Prostate gland (tissue), 2 donors: Measurements from ENCODE around the gene OLFM3. TPM values are rescaled to one million over a fixed set of nuclear protein-coding genes. Genes with fewer than 3 reads are reported as not detected.

ENCODE experiments used
- DNase-seq: peaks from one replicate; pipeline ENCODE4 v3.0.0-alpha.2; 2019; ENCODE audit warnings: low spot score
- H3K27ac ChIP-seq, 2 donors: fragments of 200-600 bp; sonication (generic); 2 replicates each; pipeline ENCODE4 v1.5.1; 2017 to 2019
- H3K27me3 ChIP-seq: fragments of 200-600 bp; sonication (generic); replicated peaks from 2 replicates; pipeline ENCODE4 v1.5.1; 2019; ENCODE audit not compliant: insufficient read depth
- H3K36me3 ChIP-seq, 2 donors: fragments of 200-600 bp; sonication (generic); 1 replicate in 1 of 2; 2 replicates in 1 of 2; pipeline versions ENCODE4 v1.5.1 to v1.8.1; 2017 to 2019
- H3K4me1 ChIP-seq: fragments of 200-600 bp; sonication (generic); replicated peaks from 2 replicates; pipeline ENCODE4 v1.5.1; 2019
- H3K4me3 ChIP-seq, 2 donors: fragments of 200-600 bp; sonication (generic); 2 replicates each; pipeline ENCODE4 v1.5.1; 2017 to 2019
- H3K9me3 ChIP-seq: fragments of 200-600 bp; sonication (generic); 2 replicates; pipeline ENCODE4 v1.5.1; 2017
- POLR2A ChIP-seq: fragments of 450-650 bp; IDR thresholded peaks from one replicate; pipeline ENCODE4 v1.6.1; 2016; ENCODE audit warnings: antibody characterized with exemption, mild to moderate bottlenecking
- POLR2AphosphoS5 ChIP-seq: sonication (generic); formaldehyde crosslinking; IDR thresholded peaks from one replicate; pipeline ENCODE4 v1.6.1; 2017; ENCODE audit warnings: antibody characterized with exemption
- WGBS: methylation state at CpG from one replicate; pipeline ENCODE4 v1.1.5; 2018; 5-methylcytosine and 5-hydroxymethylcytosine counted together
- intact Hi-C: fragments of 100-400 bp; cut with DNase I; formaldehyde crosslinking; loops from one replicate; pipeline ENCODE4 v1.14.2; 2022
- total RNA-seq, 2 donors: library from RNA; depleted of rRNA; stranded (reverse); fragments of >200 nt; gene quantifications; one replicate each; pipeline ENCODE4 v1.1.0, GENCODE V29; 2016
- TF ChIP-seq, protein P1 (sequence below), 4 experiments: fragments of 200-600 bp in 2 of 4; fragments of 450-650 bp in 2 of 4; sonication (generic) in 2 of 4; IDR thresholded peaks; 1 replicate in 3 of 4; 2 replicates in 1 of 4; pipeline ENCODE4 v1.5.1; 2016 to 2019; ENCODE audit warnings: antibody characterized with exemption in 4 of 4, mild to moderate bottlenecking in 2 of 4, moderate library complexity in 2 of 4

OLFM3 gene
- total RNA-seq, 2 donors from 2014 or later = not detected

DNA sequence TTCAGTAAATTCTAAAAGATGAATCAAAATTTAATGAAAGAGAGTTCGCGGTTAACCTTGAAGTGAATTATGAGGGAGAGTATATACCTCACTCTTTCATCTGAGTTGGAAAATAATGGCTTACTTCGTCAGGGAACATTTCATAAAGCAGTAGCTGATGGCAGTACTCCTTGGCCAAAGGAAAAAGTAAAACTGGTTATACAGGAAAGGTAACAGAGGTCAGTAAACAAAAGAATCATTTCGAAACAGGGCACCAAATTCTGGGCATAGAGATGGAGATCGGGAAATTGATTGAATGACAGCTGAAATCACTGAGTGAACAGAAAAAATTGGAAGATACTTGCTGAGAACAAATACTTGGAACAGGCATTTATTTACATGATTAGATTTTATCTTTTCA, 199.0 kb downstream of the OLFM3 start:
- Histone ChIP-seq H3K9me3 (no peaks in the 10 kb centered on the region), H3K27me3 (no peaks in the 10 kb centered on the region), H3K4me3 (no peak overlapping the region), H3K36me3 (no peaks in the 10 kb centered on the region), H3K4me1 (no peaks in the 10 kb centered on the region), H3K27ac (no peak overlapping the region)
- 38% methylated on average over 5 of the region's 5 CpGs for WGBS
- DNase-seq = peak; percentile 4
- intact Hi-C loops = no loop called here
- TF ChIP-seq POLR2AphosphoS5 (peak; percentile 57), POLR2A (no peak)
- TF ChIP-seq, protein P1, sequence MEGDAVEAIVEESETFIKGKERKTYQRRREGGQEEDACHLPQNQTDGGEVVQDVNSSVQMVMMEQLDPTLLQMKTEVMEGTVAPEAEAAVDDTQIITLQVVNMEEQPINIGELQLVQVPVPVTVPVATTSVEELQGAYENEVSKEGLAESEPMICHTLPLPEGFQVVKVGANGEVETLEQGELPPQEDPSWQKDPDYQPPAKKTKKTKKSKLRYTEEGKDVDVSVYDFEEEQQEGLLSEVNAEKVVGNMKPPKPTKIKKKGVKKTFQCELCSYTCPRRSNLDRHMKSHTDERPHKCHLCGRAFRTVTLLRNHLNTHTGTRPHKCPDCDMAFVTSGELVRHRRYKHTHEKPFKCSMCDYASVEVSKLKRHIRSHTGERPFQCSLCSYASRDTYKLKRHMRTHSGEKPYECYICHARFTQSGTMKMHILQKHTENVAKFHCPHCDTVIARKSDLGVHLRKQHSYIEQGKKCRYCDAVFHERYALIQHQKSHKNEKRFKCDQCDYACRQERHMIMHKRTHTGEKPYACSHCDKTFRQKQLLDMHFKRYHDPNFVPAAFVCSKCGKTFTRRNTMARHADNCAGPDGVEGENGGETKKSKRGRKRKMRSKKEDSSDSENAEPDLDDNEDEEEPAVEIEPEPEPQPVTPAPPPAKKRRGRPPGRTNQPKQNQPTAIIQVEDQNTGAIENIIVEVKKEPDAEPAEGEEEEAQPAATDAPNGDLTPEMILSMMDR (IDR thresholded peaks at IDR 0.05) = no peak

GRCh38 chr1:101781201-101781831, 215.4 kb downstream of the OLFM3 start:
- Histone ChIP-seq H3K27me3 (no peaks in the 10 kb centered on the region), H3K27ac (no peak overlapping the region), H3K9me3 (no peaks in the 10 kb centered on the region), H3K4me1 (no peaks in the 10 kb centered on the region), H3K4me3 (no peak overlapping the region), H3K36me3 (no peaks in the 10 kb centered on the region)
- 3% methylated on average over 3 of the region's 3 CpGs for WGBS
- intact Hi-C loops = no loop called here
- TF ChIP-seq, protein P1 (IDR thresholded peaks at IDR 0.05) = no peak
- TF ChIP-seq POLR2AphosphoS5 (no peak), POLR2A (no peak)
- peak; percentile 6 for DNase-seq

DNA sequence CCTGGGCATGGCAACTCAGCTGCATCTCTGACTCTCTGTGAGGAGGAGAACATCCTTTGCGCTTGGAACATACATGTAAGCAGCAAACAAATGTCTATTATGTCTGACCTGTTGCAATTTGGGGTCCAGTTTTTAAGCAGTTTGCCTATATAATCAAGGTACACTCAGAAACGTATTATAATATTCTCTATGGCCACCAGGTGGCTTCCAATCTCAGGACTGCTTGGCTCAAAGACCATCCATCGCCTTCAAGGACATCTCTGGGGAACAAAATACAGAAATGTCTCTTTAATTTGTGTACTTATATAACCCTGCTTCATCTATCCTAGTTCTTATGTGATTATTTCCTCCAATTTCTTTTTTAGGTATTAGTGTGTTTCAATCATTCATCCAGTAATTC, 227.2 kb downstream of the OLFM3 start:
- intact Hi-C loops = no loop called here

GRCh38 chr1:101757985-101758384, 238.7 kb downstream of the OLFM3 start:
- Histone ChIP-seq H3K36me3 (no peaks in the 10 kb centered on the region), H3K4me1 (no peaks in the 10 kb centered on the region), H3K27me3 (no peaks in the 10 kb centered on the region), H3K9me3 (no peaks in the 10 kb centered on the region), H3K27ac (no peak overlapping the region), H3K4me3 (no peak overlapping the region)
- no peak for DNase-seq
- WGBS = 63% methylated on average over 5 of the region's 5 CpGs
- TF ChIP-seq, protein P1 (IDR thresholded peaks at IDR 0.05) = no peak
- TF ChIP-seq POLR2A (no peak), POLR2AphosphoS5 (no peak)
- intact Hi-C loops = no loop called here

More for the DNA sequence above, 227.2 kb downstream of the OLFM3 start:
- Histone ChIP-seq H3K4me1 (no peaks in the 10 kb centered on the region), H3K27ac (no peak overlapping the region), H3K36me3 (no peaks in the 10 kb centered on the region), H3K4me3 (no peak overlapping the region), H3K9me3 (no peaks in the 10 kb centered on the region), H3K27me3 (no peaks in the 10 kb centered on the region)
- WGBS = 44% methylated on average over 3 of the region's 3 CpGs
- no peak for DNase-seq
- TF ChIP-seq POLR2AphosphoS5 (no peak), POLR2A (no peak)
- TF ChIP-seq, protein P1 (IDR thresholded peaks at IDR 0.05) = peak in 1 of 4 experiments; percentile 12

DNA sequence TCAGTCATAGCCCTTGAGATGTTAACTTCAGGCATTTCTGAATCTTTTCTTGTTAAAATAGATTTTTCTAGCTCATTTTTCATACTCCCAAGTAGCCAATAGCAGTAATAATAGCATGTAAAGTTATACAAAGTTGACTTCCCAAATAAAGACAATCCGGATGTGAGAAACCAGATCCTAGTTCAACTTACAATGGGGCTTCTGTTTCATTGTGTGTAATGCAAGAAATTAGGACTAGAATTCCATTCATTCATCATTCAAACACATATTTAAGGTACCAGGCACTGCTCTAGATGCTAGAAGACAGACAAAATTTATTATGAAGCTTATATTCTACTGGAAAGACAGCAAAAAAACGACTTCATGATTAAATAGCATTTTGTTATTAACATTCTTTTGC, 240.3 kb downstream of the OLFM3 start:
- no peak overlapping the region for H3K4me3 ChIP-seq
- H3K27ac ChIP-seq = no peak overlapping the region
- WGBS = 57% methylated on average over 2 of the region's 2 CpGs
- TF ChIP-seq, protein P1 (IDR thresholded peaks at IDR 0.05) = no peak
- no peak for TF ChIP-seq POLR2A
- no peak for TF ChIP-seq POLR2AphosphoS5
- H3K9me3 ChIP-seq = no peaks in the 10 kb centered on the region
- H3K27me3 ChIP-seq = no peaks in the 10 kb centered on the region
- DNase-seq = no peak
- intact Hi-C loops = no loop called here
- H3K4me1 ChIP-seq = no peaks in the 10 kb centered on the region
- no peaks in the 10 kb centered on the region for H3K36me3 ChIP-seq
